ENCODE results near the gene ANKRD6. TPM values are rescaled to one million over a fixed set of nuclear protein-coding genes. Genes with fewer than 3 reads are reported as not detected.

Gene ANKRD6
- total RNA-seq, 1 donor from 2014 or later = 70.9 TPM

DNA sequence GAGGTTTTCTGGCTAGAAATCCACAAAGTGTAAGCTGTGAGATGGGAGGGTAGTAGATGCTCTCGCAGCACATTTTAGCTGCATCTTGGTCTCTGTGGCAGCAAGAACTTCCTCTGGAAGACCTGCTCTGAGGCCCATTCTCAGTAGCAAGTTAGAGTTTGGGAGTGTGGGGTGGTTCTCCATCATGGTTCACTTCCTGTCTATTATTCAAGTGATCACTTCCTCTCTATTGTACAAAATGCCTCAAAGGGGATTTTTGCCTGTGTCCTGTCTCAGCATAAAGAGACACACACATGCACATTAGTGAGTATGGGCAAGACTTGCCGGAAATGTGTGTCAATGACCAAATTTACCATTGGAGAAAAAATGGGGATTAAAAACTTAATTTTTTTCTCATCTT, 163.1 kb downstream of the ANKRD6 start:
- TF ChIP-seq, protein P1, sequence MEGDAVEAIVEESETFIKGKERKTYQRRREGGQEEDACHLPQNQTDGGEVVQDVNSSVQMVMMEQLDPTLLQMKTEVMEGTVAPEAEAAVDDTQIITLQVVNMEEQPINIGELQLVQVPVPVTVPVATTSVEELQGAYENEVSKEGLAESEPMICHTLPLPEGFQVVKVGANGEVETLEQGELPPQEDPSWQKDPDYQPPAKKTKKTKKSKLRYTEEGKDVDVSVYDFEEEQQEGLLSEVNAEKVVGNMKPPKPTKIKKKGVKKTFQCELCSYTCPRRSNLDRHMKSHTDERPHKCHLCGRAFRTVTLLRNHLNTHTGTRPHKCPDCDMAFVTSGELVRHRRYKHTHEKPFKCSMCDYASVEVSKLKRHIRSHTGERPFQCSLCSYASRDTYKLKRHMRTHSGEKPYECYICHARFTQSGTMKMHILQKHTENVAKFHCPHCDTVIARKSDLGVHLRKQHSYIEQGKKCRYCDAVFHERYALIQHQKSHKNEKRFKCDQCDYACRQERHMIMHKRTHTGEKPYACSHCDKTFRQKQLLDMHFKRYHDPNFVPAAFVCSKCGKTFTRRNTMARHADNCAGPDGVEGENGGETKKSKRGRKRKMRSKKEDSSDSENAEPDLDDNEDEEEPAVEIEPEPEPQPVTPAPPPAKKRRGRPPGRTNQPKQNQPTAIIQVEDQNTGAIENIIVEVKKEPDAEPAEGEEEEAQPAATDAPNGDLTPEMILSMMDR (IDR thresholded peaks at IDR 0.05; ENCODE audit: unreplicated experiment) = no peak
- Mint-ChIP-seq H3K4me1 (ENCODE audit: unreplicated experiment) (peaks cover 14% of the 10 kb centered on the region), H3K27ac (ENCODE audit: unreplicated experiment) (no peak overlapping the region), H3K9me3 (ENCODE audit: unreplicated experiment) (no peaks in the 10 kb centered on the region), H3K36me3 (ENCODE audit: low read depth, unreplicated experiment) (peaks cover 29% of the 10 kb centered on the region), H3K4me3 (ENCODE audit: unreplicated experiment) (no peak overlapping the region), H3K27me3 (ENCODE audit: unreplicated experiment) (no peaks in the 10 kb centered on the region)
- DNase-seq (ENCODE audit: low spot score) = no peak

DNA sequence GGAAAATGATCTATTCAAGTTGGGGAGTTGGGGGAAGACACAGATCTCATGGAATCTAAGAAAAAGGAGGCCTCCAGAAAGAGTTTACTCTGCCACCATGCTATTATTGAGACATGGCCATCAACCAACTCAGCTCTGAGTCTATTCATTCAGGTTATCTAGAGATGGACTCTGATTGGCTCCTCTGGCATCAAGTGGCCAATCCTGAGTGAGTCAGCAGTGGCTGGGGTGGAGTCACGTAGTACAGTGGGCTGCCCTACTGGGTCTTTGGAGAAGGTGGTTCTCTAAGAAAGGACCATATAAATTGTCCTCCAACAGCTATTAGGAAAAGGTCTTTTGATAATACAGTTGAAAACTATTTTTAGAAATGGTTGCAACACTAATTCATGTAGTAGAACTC, 163.5 kb downstream of the ANKRD6 start:
- Mint-ChIP-seq H3K27me3 (ENCODE audit: unreplicated experiment) (no peaks in the 10 kb centered on the region), H3K9me3 (ENCODE audit: unreplicated experiment) (no peaks in the 10 kb centered on the region), H3K36me3 (ENCODE audit: low read depth, unreplicated experiment) (peaks cover 29% of the 10 kb centered on the region), H3K4me3 (ENCODE audit: unreplicated experiment) (no peak overlapping the region), H3K27ac (ENCODE audit: unreplicated experiment) (no peak overlapping the region), H3K4me1 (ENCODE audit: unreplicated experiment) (peaks cover 13% of the 10 kb centered on the region)
- TF ChIP-seq, protein P1 (IDR thresholded peaks at IDR 0.05; ENCODE audit: unreplicated experiment) = no peak
- no peak for DNase-seq (ENCODE audit: low spot score)

DNA sequence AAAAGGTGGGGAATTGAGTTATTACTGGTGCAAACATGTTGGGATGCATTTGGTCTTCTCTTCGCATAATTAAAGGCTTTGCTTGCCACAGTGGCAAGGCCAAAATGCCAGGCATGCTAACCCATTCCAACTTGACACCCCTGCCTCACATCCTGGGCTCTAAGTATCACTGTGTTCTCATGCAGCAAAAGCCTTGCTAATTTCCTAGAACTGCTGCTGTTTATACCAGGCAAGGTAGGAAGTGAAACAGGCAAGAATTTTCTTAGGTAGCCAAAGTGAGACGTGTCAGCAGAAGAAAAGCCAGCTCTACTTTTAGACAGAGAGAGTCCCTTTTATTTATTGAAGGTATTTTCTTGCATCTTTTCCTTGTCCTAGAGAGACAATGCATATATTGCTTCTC, 164.4 kb downstream of the ANKRD6 start:
- TF ChIP-seq, protein P1 (IDR thresholded peaks at IDR 0.05; ENCODE audit: unreplicated experiment) = no peak
- H3K9me3 Mint-ChIP-seq (ENCODE audit: unreplicated experiment) = no peaks in the 10 kb centered on the region
- DNase-seq (ENCODE audit: low spot score) = no peak
- H3K27me3 Mint-ChIP-seq (ENCODE audit: unreplicated experiment) = no peaks in the 10 kb centered on the region
- peaks cover 11% of the 10 kb centered on the region for H3K4me1 Mint-ChIP-seq (ENCODE audit: unreplicated experiment)
- H3K4me3 Mint-ChIP-seq (ENCODE audit: unreplicated experiment) = no peak overlapping the region
- H3K27ac Mint-ChIP-seq (ENCODE audit: unreplicated experiment) = no peak overlapping the region
- peaks cover 24% of the 10 kb centered on the region for H3K36me3 Mint-ChIP-seq (ENCODE audit: low read depth, unreplicated experiment)

DNA sequence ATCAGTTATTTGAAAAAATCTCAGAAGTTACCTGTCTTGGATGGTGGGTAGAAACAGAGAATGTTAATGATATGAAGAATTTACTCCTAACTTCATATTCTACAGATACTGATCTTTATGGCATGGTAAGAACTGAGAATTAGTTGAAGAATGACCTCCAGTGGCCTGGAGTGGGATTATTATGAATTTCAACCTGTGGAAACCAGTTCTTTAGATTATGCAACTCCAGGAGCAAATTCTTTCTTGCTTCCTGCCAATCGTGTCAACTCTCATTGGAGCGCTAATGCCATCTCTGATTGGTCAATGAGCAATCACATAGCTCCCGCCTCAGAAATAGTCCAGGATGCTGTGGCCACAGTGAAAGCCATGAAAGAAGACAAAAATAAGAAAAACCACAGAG, 165.0 kb downstream of the ANKRD6 start:
- peaks cover 11% of the 10 kb centered on the region for H3K4me1 Mint-ChIP-seq (ENCODE audit: unreplicated experiment)
- H3K4me3 Mint-ChIP-seq (ENCODE audit: unreplicated experiment) = no peak overlapping the region
- H3K27me3 Mint-ChIP-seq (ENCODE audit: unreplicated experiment) = no peaks in the 10 kb centered on the region
- H3K36me3 Mint-ChIP-seq (ENCODE audit: low read depth, unreplicated experiment) = peaks cover 23% of the 10 kb centered on the region
- no peak for DNase-seq (ENCODE audit: low spot score)
- no peak overlapping the region for H3K27ac Mint-ChIP-seq (ENCODE audit: unreplicated experiment)
- H3K9me3 Mint-ChIP-seq (ENCODE audit: unreplicated experiment) = no peaks in the 10 kb centered on the region
- TF ChIP-seq, protein P1 (IDR thresholded peaks at IDR 0.05; ENCODE audit: unreplicated experiment) = no peak

DNA sequence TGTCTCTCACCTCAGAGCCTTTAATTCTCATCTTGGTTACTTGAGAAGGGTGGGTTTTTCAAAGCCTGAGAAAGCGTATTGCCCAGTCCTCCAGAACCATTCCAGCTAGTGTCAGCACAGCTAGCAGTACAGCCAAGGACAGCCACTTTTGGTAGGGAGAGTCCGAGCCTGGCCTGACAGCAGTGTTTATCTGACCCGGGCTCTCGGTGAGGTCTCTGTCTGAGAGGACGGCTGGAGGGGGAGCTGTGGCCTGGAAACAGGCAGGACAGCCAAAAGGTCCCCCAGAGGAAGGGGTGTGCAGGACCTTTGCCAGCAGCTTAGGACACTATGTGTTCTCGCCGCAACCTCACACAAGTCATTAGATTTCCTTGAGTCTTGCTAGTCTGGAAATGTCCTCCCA, 166.8 kb downstream of the ANKRD6 start:
- H3K4me1 Mint-ChIP-seq (ENCODE audit: unreplicated experiment) = peaks cover 11% of the 10 kb centered on the region
- no peak overlapping the region for H3K27ac Mint-ChIP-seq (ENCODE audit: unreplicated experiment)
- no peaks in the 10 kb centered on the region for H3K27me3 Mint-ChIP-seq (ENCODE audit: unreplicated experiment)
- TF ChIP-seq, protein P1 (IDR thresholded peaks at IDR 0.05; ENCODE audit: unreplicated experiment) = no peak
- no peaks in the 10 kb centered on the region for H3K9me3 Mint-ChIP-seq (ENCODE audit: unreplicated experiment)
- DNase-seq (ENCODE audit: low spot score) = no peak
- H3K4me3 Mint-ChIP-seq (ENCODE audit: unreplicated experiment) = no peak overlapping the region
- peaks cover 20% of the 10 kb centered on the region for H3K36me3 Mint-ChIP-seq (ENCODE audit: low read depth, unreplicated experiment)
